GM12878 (cell line): ENCODE results near the gene ALAS1. TPM values are rescaled to one million over a fixed set of nuclear protein-coding genes. Genes with fewer than 3 reads are reported as not detected.

ENCODE experiments used
- ATAC-seq: fragments of 200-7000 bp; cut with Tn5 transposase; 3 replicates; pipeline ENCODE4 v1.9.1; 2020; ENCODE audit warnings: mild to moderate bottlenecking, moderate library complexity
- BruUV-seq: library from RNA; stranded (reverse); fragments of 400-500 nt; replicated peaks from 2 replicates; lab custom pipeline; 2021; lab: Mats Ljungman, UMichigan
- CTCF ChIA-PET: fragments of 300-600 bp; sonication (Branson Sonifier 250); formaldehyde crosslinking; extraction: SDS; loops from one replicate; lab custom pipeline; 2021; ENCODE audit warnings: inconsistent platforms; lab: Yijun Ruan, JAX
- POLR2A ChIA-PET: fragments of 350-600 bp; formaldehyde crosslinking; extraction: SDS; loops from one replicate; lab custom pipeline; 2021; ENCODE audit warnings: inconsistent platforms; lab: Charles Lee
- RAD21 ChIA-PET: fragments of 300-600 bp; sonication (Branson Sonifier 250); formaldehyde crosslinking; loops from one replicate; lab custom pipeline; 2023; ENCODE audit warnings: antibody characterized with exemption; ENCODE audit not compliant: unreplicated experiment; lab: Charles Lee
- SMC1A ChIA-PET: fragments of 300-600 bp; sonication (Branson Sonifier 250); formaldehyde crosslinking; loops from one replicate; lab custom pipeline; 2023; ENCODE audit not compliant: unreplicated experiment, uncharacterized antibody; lab: Charles Lee
- DNase-seq: peaks from one replicate; pipeline ENCODE4 v3.0.0-alpha.2; 2011; ENCODE audit warnings: low read depth, low spot score
- FAIRE-seq: peaks from 3 replicates; lab custom pipeline; 2011; peaks lifted over from hg19 to GRCh38; lab: Jason Lieb, UNC
- H2AFZ ChIP-seq: 2 replicates; pipeline ENCODE4 v1.6.0; 2011; ENCODE audit warnings: low read depth, low read length, control low read depth; ENCODE audit not compliant: control insufficient read depth
- H3K27ac ChIP-seq: 2 replicates; pipeline ENCODE4 v1.5.1; 2011; ENCODE audit warnings: control low read depth; ENCODE audit not compliant: control insufficient read depth, insufficient read depth
- H3K27me3 ChIP-seq, 2 experiments: replicated peaks in 1 of 2; 2 replicates each; pipeline versions ENCODE4 v1.6.0 to v1.6.1; 2011; ENCODE audit warnings: low read length in 1 of 2; ENCODE audit not compliant: control insufficient read depth in 2 of 2, insufficient read depth in 2 of 2
- H3K36me3 ChIP-seq, 2 experiments: 2 replicates each; pipeline ENCODE4 v1.5.1; 2011; ENCODE audit warnings: low read length in 1 of 2; ENCODE audit not compliant: control insufficient read depth in 2 of 2, insufficient read depth in 2 of 2
- H3K4me1 ChIP-seq: 2 replicates; pipeline ENCODE4 v1.6.1; 2011; ENCODE audit warnings: mild to moderate bottlenecking, low read length, moderate library complexity, mixed read lengths; ENCODE audit not compliant: control insufficient read depth, insufficient read depth
- H3K4me2 ChIP-seq: 2 replicates; pipeline ENCODE4 v1.6.0; 2011; ENCODE audit warnings: control low read depth; ENCODE audit not compliant: control insufficient read depth, insufficient read depth
- H3K4me3 ChIP-seq: fragments of 200-600 bp; sonication (generic); 2 replicates; pipeline ENCODE4 v1.5.1; 2016
- H3K79me2 ChIP-seq: 2 replicates; pipeline ENCODE4 v1.6.0; 2011; ENCODE audit warnings: low read length; ENCODE audit not compliant: control insufficient read depth, insufficient read depth
- H3K9ac ChIP-seq: 2 replicates; pipeline ENCODE4 v1.8.0; 2011; ENCODE audit warnings: low read length, control low read depth, mixed read lengths; ENCODE audit not compliant: control insufficient read depth, insufficient read depth
- H3K9me3 ChIP-seq: replicated peaks from 3 replicates; pipeline ENCODE4 v1.5.1; 2011; ENCODE audit warnings: mild to moderate bottlenecking, low read length; ENCODE audit not compliant: control insufficient read depth, insufficient read depth
- H4K20me1 ChIP-seq: 2 replicates; pipeline ENCODE4 v1.6.0; 2011; ENCODE audit not compliant: control insufficient read depth, insufficient read depth
- BACH1 ChIP-seq: fragments of 450-650 bp; IDR thresholded peaks from 2 replicates; pipeline ENCODE4 v1.6.1; 2017; ENCODE audit warnings: mild to moderate bottlenecking, borderline replicate concordance
- EED ChIP-seq: sonication (generic); IDR thresholded peaks from 2 replicates; pipeline ENCODE4 v1.6.1; 2016; ENCODE audit warnings: antibody characterized with exemption, low read depth
- IKZF1 ChIP-seq: fragments of 450-650 bp; conservative IDR thresholded peaks from 2 replicates; pipeline ENCODE4 v1.6.1; 2017; ENCODE audit warnings: antibody characterized with exemption, mild to moderate bottlenecking
- NFIC ChIP-seq: IDR thresholded peaks from 2 replicates; pipeline ENCODE4 v1.6.1; 2012; ENCODE audit warnings: low read depth, mild to moderate bottlenecking, inconsistent platforms, low read length, moderate library complexity
- RELA ChIP-seq: fragments of 450-650 bp; IDR thresholded peaks from 2 replicates; pipeline ENCODE4 v1.8.0; 2014; ENCODE audit warnings: borderline replicate concordance; ENCODE audit not compliant: partially characterized antibody
- RELB ChIP-seq: fragments of 450-650 bp; IDR thresholded peaks from 2 replicates; pipeline ENCODE4 v1.6.1; 2017; ENCODE audit warnings: low read depth, mild to moderate bottlenecking, moderate library complexity
- STAT3 ChIP-seq: IDR thresholded peaks from 2 replicates; pipeline ENCODE4 v1.6.1; 2011; ENCODE audit warnings: low read depth, low read length, improper control_type of control experiment
- YBX1 ChIP-seq: fragments of 450-650 bp; IDR thresholded peaks from 2 replicates; pipeline ENCODE4 v1.6.1; 2016; ENCODE audit warnings: antibody characterized with exemption
- WGBS: methylation state at CpG from one replicate; pipeline ENCODE4 v1.1.6; 2016; ENCODE audit warnings: low lambda C conversion rate; ENCODE audit not compliant: insufficient replicate concordance, insufficient coverage; ENCODE audit errors: missing lambda C conversion rate; 5-methylcytosine and 5-hydroxymethylcytosine counted together
- in situ Hi-C: fragments of 300-500 bp; cut with MboI; formaldehyde crosslinking; loops from 9 replicates; pipeline ENCODE4 v1.14.3; 2018; ENCODE audit warnings: mixed read lengths
- intact Hi-C: fragments of 100-400 bp; cut with micrococcal nuclease; formaldehyde crosslinking; loops from one replicate; pipeline ENCODE4 v1.14.2; 2022; ENCODE audit not compliant: unreplicated experiment
- polyA plus RNA-seq, 11 experiments: library from polyadenylated mRNA; depleted of rRNA in 4 of 11; unstranded in 6 of 11; stranded (reverse) in 5 of 11; fragments of >200 nt; fragmentation: Nextera tagmentation in 4 of 11; fragmentation: Illumina TruSeq in 1 of 11; extraction: Ambion mirVana in 4 of 11; extraction: Trizol in 1 of 11; gene quantifications; 1 replicate in 1 of 11; 2 replicates in 10 of 11; pipeline versions ENCODE4 v1.2.1 to v1.2.3, GENCODE V29; 2011 to 2016; ENCODE audit warnings: inconsistent platforms in 2 of 11, missing spikeins in 2 of 11, low read depth in 1 of 11
- total RNA-seq, 4 experiments: library from RNA; depleted of rRNA in 3 of 4; stranded (reverse); fragments of >200 nt in 3 of 4; fragmentation: Illumina TruSeq in 1 of 4; extraction: Trizol in 1 of 4; gene quantifications; 2 replicates each; pipeline versions ENCODE4 v1.2.1 to v1.2.3, GENCODE V29; 2013 to 2021

ALAS1 gene
- total and polyA plus RNA-seq, 10 of the 15 experiments (the other 5 are each of a cell fraction or from before 2014, with no cell fraction given) = 69.9 to 115 (median 94.1) TPM

- TF ChIP-seq RELB (no peak), YBX1 (no peak), IKZF1 (no peak), RELA (no peak)
- TF ChIP-seq, all 136 proteins: peak for 0
Measured at GRCh38 chr3:52191663-52192062, 6.3 kb upstream of the ALAS1 start (continued).

GRCh38 chr3:52193065-52193464 lies 4.9 kb upstream of the ALAS1 start:
- 53% methylated on average over 18 of the region's 18 CpGs for WGBS
- no peak for ATAC-seq
- no TSS peak for BruUV-seq

More at GRCh38 chr3:52193065-52193464, 4.9 kb upstream of the ALAS1 start:
- H2AFZ ChIP-seq = no peak overlapping the region
- no peaks in the 10 kb centered on the region for H3K9me3 ChIP-seq
- DNase-seq (no peak), FAIRE-seq (no peak)
- no peak overlapping the region for H3K9ac ChIP-seq
- no peak overlapping the region for H3K4me2 ChIP-seq
- in situ Hi-C loops (no loop called here), intact Hi-C loops (no loop called here)
- no peaks in the 10 kb centered on the region for H4K20me1 ChIP-seq
- no peak overlapping the region for H3K27ac ChIP-seq
- H3K79me2 ChIP-seq = peaks cover 2% of the 10 kb centered on the region
- RAD21 ChIA-PET = no interaction called here
- no peaks in the 10 kb centered on the region for H3K36me3 ChIP-seq
- POLR2A ChIA-PET = no interaction called here
- no peak for TF ChIP-seq NFIC
- TF ChIP-seq STAT3 = no peak
- TF ChIP-seq EED = no peak
- TF ChIP-seq BACH1 = no peak
- no peaks in the 10 kb centered on the region for H3K27me3 ChIP-seq
- CTCF ChIA-PET = no interaction called here
- H3K4me3 ChIP-seq = no peak overlapping the region
- SMC1A ChIA-PET = no interaction called here
- peaks cover 16% of the 10 kb centered on the region for H3K4me1 ChIP-seq
